H9 (cell line): ENCODE data around the gene TRAF3IP1. TPM values are rescaled to one million over a fixed set of nuclear protein-coding genes. Genes with fewer than 3 reads are reported as not detected.
"Not testable (repeated sequence)": the region's sequence is repeated elsewhere in the genome, so short reads cannot be mapped to it uniquely, and the experiment has no call there.

Experiments used
- DNase-seq: peaks from one replicate; pipeline ENCODE4 v3.0.0-alpha.2; 2017
- H2AFZ ChIP-seq: one replicate; pipeline ENCODE4 v1.6.1; 2013; ENCODE audit warnings: mild to moderate bottlenecking, low read length, control low read depth, moderate library complexity
- H2AK5ac ChIP-seq: 2 replicates; pipeline ENCODE4 v1.6.1; 2013; ENCODE audit warnings: low read length, control low read depth, mixed read lengths; ENCODE audit not compliant: insufficient read length
- H2BK120ac ChIP-seq: one replicate; pipeline ENCODE4 v1.6.1; 2013; ENCODE audit warnings: low read depth, mild to moderate bottlenecking, low read length, control low read depth, inconsistent platforms; ENCODE audit not compliant: poor library complexity, severe bottlenecking
- H2BK12ac ChIP-seq: 2 replicates; pipeline ENCODE4 v1.6.1; 2013; ENCODE audit warnings: low read length, control low read depth, mixed read lengths, low read depth; ENCODE audit not compliant: insufficient read length
- H2BK15ac ChIP-seq: 2 replicates; pipeline ENCODE4 v1.6.1; 2013; ENCODE audit warnings: low read depth, low read length, control low read depth
- H2BK20ac ChIP-seq: one replicate; pipeline ENCODE4 v1.6.1; 2013; ENCODE audit warnings: low read depth, mild to moderate bottlenecking, low read length, control low read depth, inconsistent platforms; ENCODE audit not compliant: poor library complexity, severe bottlenecking
- H2BK5ac ChIP-seq: 2 replicates; pipeline ENCODE4 v1.6.1; 2013; ENCODE audit warnings: low read length, control low read depth, mixed read lengths; ENCODE audit not compliant: insufficient read length
- H3K14ac ChIP-seq: 2 replicates; pipeline ENCODE4 v1.6.1; 2013; ENCODE audit warnings: low read length, control low read depth; ENCODE audit not compliant: insufficient read depth
- H3K18ac ChIP-seq: 2 replicates; pipeline ENCODE4 v1.6.1; 2013; ENCODE audit warnings: low read depth, mild to moderate bottlenecking, mixed read lengths, low read length, control low read depth; ENCODE audit not compliant: insufficient read length
- H3K23ac ChIP-seq: 2 replicates; pipeline ENCODE4 v1.6.1; 2013; ENCODE audit warnings: low read length, control low read depth, mixed read lengths, low read depth; ENCODE audit not compliant: insufficient read length
- H3K23me2 ChIP-seq: 2 replicates; pipeline ENCODE4 v1.6.1; 2013; ENCODE audit warnings: low read depth, mild to moderate bottlenecking, mixed read lengths, low read length, control low read depth; ENCODE audit not compliant: insufficient read length, poor library complexity, severe bottlenecking
- H3K27ac ChIP-seq: 2 replicates; pipeline ENCODE4 v1.5.1; 2013; ENCODE audit warnings: low read length, control low read depth, mixed read lengths, low read depth; ENCODE audit not compliant: insufficient read length
- H3K27me3 ChIP-seq: 2 replicates; pipeline ENCODE4 v1.6.1; 2013; ENCODE audit warnings: low read length, control low read depth, inconsistent platforms; ENCODE audit not compliant: insufficient read depth
- H3K4ac ChIP-seq: 2 replicates; pipeline ENCODE4 v1.6.1; 2013; ENCODE audit warnings: low read depth, mild to moderate bottlenecking, control low read depth, inconsistent platforms, low read length, moderate library complexity
- H3K4me1 ChIP-seq: 2 replicates; pipeline ENCODE4 v1.6.1; 2013; ENCODE audit warnings: low read length, control low read depth, inconsistent platforms; ENCODE audit not compliant: insufficient read depth
- H3K4me2 ChIP-seq: 2 replicates; pipeline ENCODE4 v1.6.1; 2013; ENCODE audit warnings: low read length, control low read depth, mixed read lengths; ENCODE audit not compliant: insufficient read length, insufficient read depth
- H3K56ac ChIP-seq: 2 replicates; pipeline ENCODE4 v1.6.1; 2013; ENCODE audit warnings: low read depth, mild to moderate bottlenecking, mixed read lengths, low read length, control low read depth; ENCODE audit not compliant: insufficient read length
- H3K79me1 ChIP-seq: 2 replicates; pipeline ENCODE4 v1.6.1; 2013; ENCODE audit warnings: low read depth, mild to moderate bottlenecking, moderate library complexity, low read length, control low read depth, inconsistent platforms; ENCODE audit not compliant: insufficient read depth, poor library complexity, severe bottlenecking
- H3K79me2 ChIP-seq: 2 replicates; pipeline ENCODE4 v1.6.1; 2013; ENCODE audit warnings: low read length, control low read depth, inconsistent platforms; ENCODE audit not compliant: insufficient read depth
- H3K9ac ChIP-seq: 2 replicates; pipeline ENCODE4 v1.6.1; 2013; ENCODE audit warnings: low read length, control low read depth, mixed read lengths; ENCODE audit not compliant: insufficient read length; ENCODE audit errors: extremely low read depth
- H3K9me3 ChIP-seq: one replicate; pipeline ENCODE4 v1.6.1; 2013; ENCODE audit warnings: low read depth, low read length, inconsistent platforms; ENCODE audit not compliant: control insufficient read depth
- H3T11ph ChIP-seq: one replicate; pipeline ENCODE4 v1.6.1; 2013; ENCODE audit warnings: mild to moderate bottlenecking, low read length, control low read depth, inconsistent platforms
- H4K20me1 ChIP-seq: one replicate; pipeline ENCODE4 v1.6.1; 2013; ENCODE audit not compliant: control insufficient read depth, insufficient read length, insufficient read depth
- H4K5ac ChIP-seq: 2 replicates; pipeline ENCODE4 v1.6.1; 2013; ENCODE audit warnings: low read depth, mild to moderate bottlenecking, mixed read lengths, low read length, control low read depth; ENCODE audit not compliant: insufficient read length
- H4K8ac ChIP-seq: replicated peaks from 2 replicates; pipeline ENCODE4 v1.6.1; 2013; ENCODE audit warnings: low read length, control low read depth, mixed read lengths, low read depth; ENCODE audit not compliant: insufficient read length
- H4K91ac ChIP-seq: 2 replicates; pipeline ENCODE4 v1.6.1; 2013; ENCODE audit warnings: low read depth, mild to moderate bottlenecking, moderate library complexity, mixed read lengths, low read length, control low read depth; ENCODE audit not compliant: insufficient read length
- H3K27ac Mint-ChIP-seq, 3 experiments: 2 replicates in 2 of 3; 3 replicates in 1 of 3; pipeline ENCODE4 v1.8.0; 2020 to 2021; ENCODE audit warnings: mixed read lengths in 3 of 3, mild to moderate bottlenecking in 1 of 3, moderate library complexity in 1 of 3
- H3K27me3 Mint-ChIP-seq: 2 replicates; pipeline ENCODE4 v1.8.0; 2021; ENCODE audit warnings: low read depth, mild to moderate bottlenecking, moderate library complexity, mixed read lengths
- H3K36me3 Mint-ChIP-seq, 3 experiments: 2 replicates in 2 of 3; 3 replicates in 1 of 3; pipeline ENCODE4 v1.8.0; 2020 to 2021; ENCODE audit warnings: low read depth in 3 of 3, mixed read lengths in 3 of 3; ENCODE audit not compliant: insufficient read depth in 1 of 3
- H3K4me1 Mint-ChIP-seq, 2 experiments: 2 replicates each; pipeline ENCODE4 v1.8.0; 2020; ENCODE audit warnings: mixed read lengths in 2 of 2
- H3K4me3 Mint-ChIP-seq, 2 experiments: 2 replicates in 1 of 2; 3 replicates in 1 of 2; pipeline ENCODE4 v1.8.0; 2020 to 2021; ENCODE audit warnings: mild to moderate bottlenecking in 2 of 2, mixed read lengths in 2 of 2, moderate library complexity in 1 of 2
- H3K9me3 Mint-ChIP-seq, 2 experiments: 2 replicates in 1 of 2; 3 replicates in 1 of 2; pipeline ENCODE4 v1.8.0; 2020; ENCODE audit warnings: mild to moderate bottlenecking in 2 of 2, mixed read lengths in 2 of 2, moderate library complexity in 1 of 2
- CTCF ChIP-seq: fragments of 200-600 bp; sonication (generic); conservative IDR thresholded peaks from 3 replicates; pipeline ENCODE4 v1.8.0; 2021; ENCODE audit warnings: antibody characterized with exemption, mild to moderate bottlenecking
- WGBS: extraction: QIAGEN DNeasy Blood & Tissue Kit; methylation state at CpG from one replicate; pipeline ENCODE4 v1.1.7; 2013; ENCODE audit warnings: missing lambda C conversion rate, low lambda C conversion rate, mixed read lengths; ENCODE audit not compliant: insufficient read length; ENCODE audit errors: extremely low coverage; 5-methylcytosine and 5-hydroxymethylcytosine counted together
- total RNA-seq: library from RNA; stranded (reverse); gene quantifications from 2 replicates; pipeline ENCODE4 v1.2.1, GENCODE V29; 2021

TRAF3IP1 gene
- total RNA-seq, 1 experiment from 2014 or later: 16.4 TPM

GRCh38 chr2:238272156-238272555, 48.2 kb upstream of the TRAF3IP1 start:
- TF ChIP-seq CTCF: no peak
- no peak overlapping the region for H3K23ac ChIP-seq
- no peak overlapping the region; a peak in 1 of 7 replicates for H3K27ac Mint-ChIP-seq

GRCh38 chr2:238273433-238273832, 46.9 kb upstream of the TRAF3IP1 start:
- H3K9ac ChIP-seq, H4K91ac ChIP-seq, H3K14ac ChIP-seq, H2AFZ ChIP-seq, H3K18ac ChIP-seq, H2BK5ac ChIP-seq, H3K9me3 ChIP-seq, H4K20me1 ChIP-seq, H2BK20ac ChIP-seq, H3K27me3 Mint-ChIP-seq, H3K79me1 ChIP-seq, H3K4ac ChIP-seq, H2AK5ac ChIP-seq, H3K56ac ChIP-seq, H3K27me3 ChIP-seq, H3K23ac ChIP-seq, H2BK120ac ChIP-seq, H3K79me2 ChIP-seq, H2BK15ac ChIP-seq, H3K4me1 ChIP-seq, H3K4me3 Mint-ChIP-seq, H3K4me1 Mint-ChIP-seq, H4K5ac ChIP-seq, H3T11ph ChIP-seq, H3K23me2 ChIP-seq, H3K27ac ChIP-seq, H3K9me3 Mint-ChIP-seq, DNase-seq, H3K27ac Mint-ChIP-seq, H3K4me2 ChIP-seq, H4K8ac ChIP-seq, H2BK12ac ChIP-seq: not testable (repeated sequence)
- no CpG with 5 or more reads among the region's 10 CpGs for WGBS
- peaks cover 3 to 32% (median 27%) of the 10 kb centered on the region in 3 experiments; a peak in 5 of 7 replicates for H3K36me3 Mint-ChIP-seq

More at GRCh38 chr2:238272156-238272555, 48.2 kb upstream of the TRAF3IP1 start:
- no peak overlapping the region for H2BK20ac ChIP-seq
- H3K18ac ChIP-seq: no peak overlapping the region
- no peaks in the 10 kb centered on the region for H3K79me2 ChIP-seq
- DNase-seq: no peak
- H3K23me2 ChIP-seq: no peaks in the 10 kb centered on the region
- no peaks in the 10 kb centered on the region for H3K27me3 Mint-ChIP-seq
- no peak overlapping the region for H3K14ac ChIP-seq
- no peak overlapping the region for H4K91ac ChIP-seq
- no peak overlapping the region for H3T11ph ChIP-seq
- peaks cover 3 to 40% (median 30%) of the 10 kb centered on the region in 3 experiments; a peak in 6 of 7 replicates for H3K36me3 Mint-ChIP-seq
- no peak overlapping the region for H3K9ac ChIP-seq
- no peaks in the 10 kb centered on the region for H3K4me1 Mint-ChIP-seq
- H3K27ac ChIP-seq: no peak overlapping the region
- H2AK5ac ChIP-seq: no peak overlapping the region
- H2BK15ac ChIP-seq: no peak overlapping the region
- H2BK12ac ChIP-seq: no peak overlapping the region
- H3K9me3 ChIP-seq: no peaks in the 10 kb centered on the region
- no peaks in the 10 kb centered on the region for H3K4me1 ChIP-seq
- no peak overlapping the region for H3K56ac ChIP-seq
- no CpG with 5 or more reads among the region's 4 CpGs for WGBS
- H3K4ac ChIP-seq: no peak overlapping the region
- H4K5ac ChIP-seq: no peak overlapping the region
- no peaks in the 10 kb centered on the region for H3K9me3 Mint-ChIP-seq
- no peak overlapping the region for H2AFZ ChIP-seq
- no peak overlapping the region for H3K4me2 ChIP-seq
- no peaks in the 10 kb centered on the region for H3K27me3 ChIP-seq
- no peak overlapping the region for H2BK5ac ChIP-seq
- no peaks in the 10 kb centered on the region for H3K79me1 ChIP-seq
- H3K4me3 Mint-ChIP-seq: no peak overlapping the region
- H4K8ac ChIP-seq: no peak overlapping the region
- H2BK120ac ChIP-seq: no peak overlapping the region
- H4K20me1 ChIP-seq: no peaks in the 10 kb centered on the region
